Measurements from ENCODE around the gene PPRC1. TPM values are rescaled to one million over a fixed set of nuclear protein-coding genes. Genes with fewer than 3 reads are reported as not detected.

The PPRC1 gene
- total RNA-seq, 2 experiments from 2014 or later: 22.0 to 22.9 TPM

- H3K9me3 Mint-ChIP-seq: no peaks in the 10 kb centered on the region
- no peaks in the 10 kb centered on the region for H3K4me1 Mint-ChIP-seq (ENCODE audit: low read depth)
- H3K27ac Mint-ChIP-seq: no peak overlapping the region
- intact Hi-C loops (cut with DNase I, micrococcal nuclease): no loop called here
- POLR2A ChIA-PET: no interaction called here
- H3K27me3 ChIP-seq (ENCODE audit: control insufficient read depth in 1 of 2, insufficient read depth in 2 of 2, low read length in 2 of 2): peaks cover 0 to 3% of the 10 kb centered on the region in 2 experiments
- ATAC-seq (ENCODE audit: poor library complexity) (no peak), DNase-seq (no peak)
- no peak overlapping the region for H3K27ac ChIP-seq (ENCODE audit: low read depth in 1 of 2, low read length in 2 of 2)
- H3K4me1 ChIP-seq (ENCODE audit: insufficient read depth, low read length): no peaks in the 10 kb centered on the region
- H3K36me3 ChIP-seq (ENCODE audit: insufficient read depth, low read length): no peaks in the 10 kb centered on the region
- no peak overlapping the region for H3K4me3 Mint-ChIP-seq
- H3K9me3 ChIP-seq (ENCODE audit: control insufficient read depth in 1 of 2, insufficient read depth in 1 of 2, low read length in 2 of 2): no peaks in the 10 kb centered on the region
- no peak overlapping the region for H3K4me3 ChIP-seq (ENCODE audit: low read length)
- TF ChIP-seq, protein P1, sequence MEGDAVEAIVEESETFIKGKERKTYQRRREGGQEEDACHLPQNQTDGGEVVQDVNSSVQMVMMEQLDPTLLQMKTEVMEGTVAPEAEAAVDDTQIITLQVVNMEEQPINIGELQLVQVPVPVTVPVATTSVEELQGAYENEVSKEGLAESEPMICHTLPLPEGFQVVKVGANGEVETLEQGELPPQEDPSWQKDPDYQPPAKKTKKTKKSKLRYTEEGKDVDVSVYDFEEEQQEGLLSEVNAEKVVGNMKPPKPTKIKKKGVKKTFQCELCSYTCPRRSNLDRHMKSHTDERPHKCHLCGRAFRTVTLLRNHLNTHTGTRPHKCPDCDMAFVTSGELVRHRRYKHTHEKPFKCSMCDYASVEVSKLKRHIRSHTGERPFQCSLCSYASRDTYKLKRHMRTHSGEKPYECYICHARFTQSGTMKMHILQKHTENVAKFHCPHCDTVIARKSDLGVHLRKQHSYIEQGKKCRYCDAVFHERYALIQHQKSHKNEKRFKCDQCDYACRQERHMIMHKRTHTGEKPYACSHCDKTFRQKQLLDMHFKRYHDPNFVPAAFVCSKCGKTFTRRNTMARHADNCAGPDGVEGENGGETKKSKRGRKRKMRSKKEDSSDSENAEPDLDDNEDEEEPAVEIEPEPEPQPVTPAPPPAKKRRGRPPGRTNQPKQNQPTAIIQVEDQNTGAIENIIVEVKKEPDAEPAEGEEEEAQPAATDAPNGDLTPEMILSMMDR (IDR thresholded peaks at IDR 0.05): no peak
- no peaks in the 10 kb centered on the region for H3K36me3 Mint-ChIP-seq (ENCODE audit: low read depth)
- H3K27me3 Mint-ChIP-seq: peaks cover 5% of the 10 kb centered on the region
- CTCF ChIA-PET: no interaction called here
Observed at GRCh38 chr10:102198027-102198426, 65.2 kb downstream of the PPRC1 start.

Other genes starting within 250 kb of the PPRC1 start
- 10 to 100 TPM; 17.7 to 18.9 TPM for gene ARMH3, start 76.9 kb upstream of the PPRC1 start, total RNA-seq
- gene HPS6, start 67.7 kb upstream of the PPRC1 start, total RNA-seq: 10 to 100 TPM; 12.8 to 15.0 TPM
- gene LDB1, start 12.7 kb upstream of the PPRC1 start, total RNA-seq: 100 to 1,000 TPM; 116 to 117 TPM
- gene NOLC1, start 19.3 kb downstream of the PPRC1 start, total RNA-seq: 10 to 100 TPM; 34.2 to 36.1 TPM
- not detected for gene ELOVL3, start 93.3 kb downstream of the PPRC1 start, total RNA-seq
- gene PITX3, start 108.5 kb downstream of the PPRC1 start, total RNA-seq: not detected
- gene GBF1, start 112.5 kb downstream of the PPRC1 start, total RNA-seq: 10 to 100 TPM; 28.8 to 30.9 TPM